Endothelial cell of umbilical vein (primary cell): Measurements from ENCODE around the gene NEURL1B. TPM values are rescaled to one million over a fixed set of nuclear protein-coding genes. Genes with fewer than 3 reads are reported as not detected.

Experiments used
- BruUV-seq: library from RNA; stranded (reverse); fragments of 400-500 nt; replicated peaks from 2 replicates; lab custom pipeline; 2021; lab: Mats Ljungman, UMichigan
- CTCF ChIA-PET: fragments of 300-600, 350-600 bp; sonication (Branson Sonifier 250); formaldehyde crosslinking; loops from one replicate; lab custom pipeline; 2021; ENCODE audit warnings: antibody characterized with exemption, inconsistent platforms; lab: Charles Lee
- POLR2A ChIA-PET: fragments of 300-600, 350-600 bp; sonication (Branson Sonifier 250); formaldehyde crosslinking; loops from one replicate; lab custom pipeline; 2021; ENCODE audit warnings: antibody characterized with exemption, inconsistent platforms; lab: Charles Lee
- DNase-seq: peaks from one replicate; pipeline ENCODE4 v3.0.0-alpha.2; 2011; ENCODE audit warnings: low read depth, low spot score
- FAIRE-seq: peaks from 2 replicates; lab custom pipeline; 2011; peaks lifted over from hg19 to GRCh38; lab: Jason Lieb, UNC
- H2AFZ ChIP-seq: 2 replicates; pipeline ENCODE4 v1.6.0; 2012; ENCODE audit warnings: low read depth, low read length, control low read depth, inconsistent platforms
- H3K27ac ChIP-seq: 2 replicates; pipeline ENCODE4 v1.5.1; 2011; ENCODE audit warnings: low read depth, mild to moderate bottlenecking, control low read depth, low read length, moderate library complexity; ENCODE audit not compliant: insufficient read depth
- H3K27me3 ChIP-seq, 2 experiments: 2 replicates each; pipeline versions ENCODE4 v1.6.0 to v1.6.1; 2011; ENCODE audit warnings: low read length in 2 of 2, mixed read lengths in 1 of 2; ENCODE audit not compliant: control insufficient read depth in 2 of 2, insufficient read depth in 2 of 2
- H3K36me3 ChIP-seq, 2 experiments: 2 replicates in 1 of 2; 3 replicates in 1 of 2; pipeline ENCODE4 v1.5.1; 2011; ENCODE audit warnings: low read length in 2 of 2, mild to moderate bottlenecking in 1 of 2, moderate library complexity in 1 of 2; ENCODE audit not compliant: control insufficient read depth in 2 of 2, insufficient read depth in 2 of 2; ENCODE audit errors: extremely low read depth in 1 of 2
- H3K4me1 ChIP-seq: 3 replicates; pipeline ENCODE4 v1.5.1; 2011; ENCODE audit warnings: mild to moderate bottlenecking, low read length; ENCODE audit not compliant: control insufficient read depth, insufficient read depth; ENCODE audit errors: extremely low read depth
- H3K4me2 ChIP-seq: 2 replicates; pipeline ENCODE4 v1.6.1; 2011; ENCODE audit warnings: low read length, control low read depth, mixed read lengths; ENCODE audit not compliant: insufficient read depth
- H3K4me3 ChIP-seq, 3 experiments: fragments of 200-600 bp in 1 of 3; sonication (generic), shearing (Covaris generic) in 1 of 3; replicated peaks in 1 of 3; 2 replicates each; pipeline ENCODE4 v1.5.1; 2011 to 2016; ENCODE audit warnings: control low read depth in 3 of 3, low read length in 3 of 3, mild to moderate bottlenecking in 2 of 3, inconsistent platforms in 1 of 3, low read depth in 1 of 3, moderate library complexity in 1 of 3; ENCODE audit not compliant: insufficient read depth in 1 of 3
- H3K79me2 ChIP-seq: 2 replicates; pipeline ENCODE4 v1.6.0; 2012; ENCODE audit warnings: low read length, inconsistent platforms; ENCODE audit not compliant: control insufficient read depth, insufficient read depth
- H3K9ac ChIP-seq: replicated peaks from 2 replicates; pipeline ENCODE3; 2011; ENCODE audit warnings: low read length, control low read depth; ENCODE audit not compliant: insufficient read depth; ENCODE audit errors: extremely low read depth
- H3K9me1 ChIP-seq: replicated peaks from 3 replicates; pipeline ENCODE4 v1.6.0; 2011; ENCODE audit warnings: mild to moderate bottlenecking, low read length; ENCODE audit not compliant: control insufficient read depth, insufficient read depth; ENCODE audit errors: extremely low read depth
- H3K9me3 ChIP-seq: replicated peaks from 2 replicates; pipeline ENCODE4 v1.5.1; 2012; ENCODE audit warnings: low read length, inconsistent platforms; ENCODE audit not compliant: control insufficient read depth, insufficient read depth
- H4K20me1 ChIP-seq: replicated peaks from 2 replicates; pipeline ENCODE3; 2011; ENCODE audit warnings: mild to moderate bottlenecking, low read length; ENCODE audit not compliant: control insufficient read depth, insufficient read depth; ENCODE audit errors: extremely low read depth
- EZH2 ChIP-seq: IDR thresholded peaks from 2 replicates; pipeline ENCODE4 v1.6.1; 2012; ENCODE audit warnings: borderline replicate concordance, low read depth, mild to moderate bottlenecking, moderate library complexity, low read length, inconsistent platforms; ENCODE audit not compliant: severe bottlenecking
- FOS ChIP-seq: IDR thresholded peaks from 2 replicates; pipeline ENCODE4 v1.6.1; 2011; ENCODE audit warnings: mild to moderate bottlenecking, low read length, moderate library complexity, borderline replicate concordance; ENCODE audit not compliant: insufficient read depth
- GATA2 ChIP-seq: IDR thresholded peaks from 2 replicates; pipeline ENCODE4 v1.7.0; 2011; ENCODE audit warnings: low read depth, mild to moderate bottlenecking, moderate library complexity, mixed read lengths, low read length; ENCODE audit not compliant: insufficient read length, insufficient read depth
- JUN ChIP-seq: IDR thresholded peaks from 2 replicates; pipeline ENCODE4 v1.6.1; 2011; ENCODE audit warnings: borderline replicate concordance, low read depth; ENCODE audit not compliant: insufficient read length, insufficient read depth
- MYC ChIP-seq: IDR thresholded peaks from one replicate; pipeline ENCODE4 v1.6.1; 2011; ENCODE audit warnings: mild to moderate bottlenecking, low read depth, low read length
- POLR2A ChIP-seq: IDR thresholded peaks from 2 replicates; pipeline ENCODE4 v1.6.1; 2012; ENCODE audit warnings: low read depth, mild to moderate bottlenecking, control low read depth, low read length
- POLR2AphosphoS5 ChIP-seq: IDR thresholded peaks from 2 replicates; pipeline ENCODE4 v1.6.1; 2012; ENCODE audit warnings: low read depth, mild to moderate bottlenecking, control low read depth, low read length, moderate library complexity; ENCODE audit not compliant: insufficient read depth
- dilution Hi-C: fragments of 300-500 bp; cut with MboI; formaldehyde crosslinking; loops from one replicate; pipeline ENCODE4 v1.15.0; 2019; ENCODE audit warnings: low sequenced_read_pairs; ENCODE audit not compliant: extremely low pct_ligation_motif_present
- intact Hi-C: fragments of 100-400 bp; cut with micrococcal nuclease; formaldehyde crosslinking; loops from one replicate; pipeline ENCODE4 v1.10.0; 2022
- polyA plus RNA-seq, 4 experiments: library from polyadenylated mRNA; depleted of rRNA in 3 of 4; stranded (reverse) in 3 of 4; unstranded in 1 of 4; fragments of >200 nt; gene quantifications; 2 replicates each; pipeline versions ENCODE4 v1.2.1 to v1.2.3, GENCODE V29; 2011 to 2012; ENCODE audit warnings: missing spikeins in 1 of 4
- total RNA-seq: library from RNA; stranded (reverse); gene quantifications from 2 replicates; pipeline ENCODE4 v1.2.3, GENCODE V29; 2021
- TF ChIP-seq, protein P1 (sequence below), 2 donors: IDR thresholded peaks; 1 replicate in 1 of 2; 2 replicates in 1 of 2; pipeline ENCODE4 v1.5.1; 2011; ENCODE audit warnings: low read length in 2 of 2, mild to moderate bottlenecking in 2 of 2, moderate library complexity in 2 of 2, control low read depth in 1 of 2, inconsistent platforms in 1 of 2, low read depth in 1 of 2; ENCODE audit not compliant: insufficient read depth in 1 of 2; ENCODE audit errors: extremely low read depth in 1 of 2
- TF ChIP-seq, protein P2 (sequence below): IDR thresholded peaks from 2 replicates; pipeline ENCODE4 v1.6.1; 2011; ENCODE audit not compliant: insufficient read depth, insufficient read length

The NEURL1B gene
- total and polyA plus RNA-seq, 2 donors (not counting 3 experiments of a cell fraction or from before 2014, with no cell fraction given): 0.44 to 1.6 TPM

DNA sequence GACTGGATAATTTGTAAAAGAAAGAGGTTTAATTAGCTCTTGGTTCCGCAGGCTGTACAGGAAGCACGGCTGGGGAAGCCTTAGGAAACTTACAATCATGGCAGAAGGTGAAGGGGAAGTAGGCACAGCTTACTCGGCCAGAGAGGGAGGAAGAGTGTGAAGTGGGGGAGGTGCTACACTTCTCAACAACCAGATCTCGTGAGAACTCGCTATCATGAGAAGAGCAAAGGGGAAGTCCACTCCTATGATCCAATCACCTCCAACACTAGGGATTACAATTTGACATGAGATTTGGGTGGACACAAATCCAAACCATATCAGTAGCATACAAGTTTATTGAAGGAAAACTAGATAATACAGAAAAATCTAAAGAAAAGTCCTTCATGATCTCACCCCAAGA is 39.9 kb downstream of the NEURL1B start:
- CTCF ChIA-PET: no interaction called here
- H3K4me3 ChIP-seq: no peak overlapping the region
- H3K79me2 ChIP-seq: no peaks in the 10 kb centered on the region
- POLR2A ChIA-PET: no interaction called here
- intact Hi-C loops: no loop called here
- TF ChIP-seq, protein P1, sequence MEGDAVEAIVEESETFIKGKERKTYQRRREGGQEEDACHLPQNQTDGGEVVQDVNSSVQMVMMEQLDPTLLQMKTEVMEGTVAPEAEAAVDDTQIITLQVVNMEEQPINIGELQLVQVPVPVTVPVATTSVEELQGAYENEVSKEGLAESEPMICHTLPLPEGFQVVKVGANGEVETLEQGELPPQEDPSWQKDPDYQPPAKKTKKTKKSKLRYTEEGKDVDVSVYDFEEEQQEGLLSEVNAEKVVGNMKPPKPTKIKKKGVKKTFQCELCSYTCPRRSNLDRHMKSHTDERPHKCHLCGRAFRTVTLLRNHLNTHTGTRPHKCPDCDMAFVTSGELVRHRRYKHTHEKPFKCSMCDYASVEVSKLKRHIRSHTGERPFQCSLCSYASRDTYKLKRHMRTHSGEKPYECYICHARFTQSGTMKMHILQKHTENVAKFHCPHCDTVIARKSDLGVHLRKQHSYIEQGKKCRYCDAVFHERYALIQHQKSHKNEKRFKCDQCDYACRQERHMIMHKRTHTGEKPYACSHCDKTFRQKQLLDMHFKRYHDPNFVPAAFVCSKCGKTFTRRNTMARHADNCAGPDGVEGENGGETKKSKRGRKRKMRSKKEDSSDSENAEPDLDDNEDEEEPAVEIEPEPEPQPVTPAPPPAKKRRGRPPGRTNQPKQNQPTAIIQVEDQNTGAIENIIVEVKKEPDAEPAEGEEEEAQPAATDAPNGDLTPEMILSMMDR (IDR thresholded peaks at IDR 0.05; ENCODE audit: extremely low read depth in 1 of 2, insufficient read depth in 1 of 2, low read depth in 1 of 2, low read length in 2 of 2): no peak
- no peak for TF ChIP-seq POLR2AphosphoS5
- TF ChIP-seq, protein P2, sequence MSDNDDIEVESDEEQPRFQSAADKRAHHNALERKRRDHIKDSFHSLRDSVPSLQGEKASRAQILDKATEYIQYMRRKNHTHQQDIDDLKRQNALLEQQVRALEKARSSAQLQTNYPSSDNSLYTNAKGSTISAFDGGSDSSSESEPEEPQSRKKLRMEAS: no peak
- no peak for TF ChIP-seq JUN
- TF ChIP-seq GATA2: no peak
- TF ChIP-seq MYC: no peak
- no peak for TF ChIP-seq EZH2
- no peak for TF ChIP-seq FOS
- no peak for TF ChIP-seq POLR2A
- FAIRE-seq (no peak), DNase-seq (no peak)
- no peaks in the 10 kb centered on the region for H3K36me3 ChIP-seq
- no peaks in the 10 kb centered on the region for H3K9me3 ChIP-seq
- H3K4me1 ChIP-seq: no peaks in the 10 kb centered on the region
- no peak overlapping the region for H2AFZ ChIP-seq
- no peaks in the 10 kb centered on the region for H3K9me1 ChIP-seq
- H4K20me1 ChIP-seq: no peaks in the 10 kb centered on the region
- BruUV-seq: no TSS peak
- H3K27ac ChIP-seq: no peak overlapping the region
- no peak overlapping the region for H3K9ac ChIP-seq
- dilution Hi-C loops: no loop called here
- H3K27me3 ChIP-seq: peaks cover 12 to 15% of the 10 kb centered on the region in 2 experiments
- H3K4me2 ChIP-seq: no peak overlapping the region
